OCI-LY1 (cell line): Measurements from ENCODE around the gene DNAH14.

Experiments
- H2AFZ ChIP-seq: fragments of 200-600 bp; sonication (generic), shearing (Covaris generic); 2 replicates; pipeline ENCODE4 v1.6.0; 2014; ENCODE audit warnings: antibody characterized with exemption, mild to moderate bottlenecking, low read length
- H3F3A ChIP-seq: fragments of 200-600 bp; sonication (generic), shearing (Covaris generic); 2 replicates; pipeline ENCODE4 v1.6.0; 2014; ENCODE audit warnings: mild to moderate bottlenecking, antibody characterized with exemption, low read length, moderate library complexity; ENCODE audit not compliant: insufficient read depth
- H3K27ac ChIP-seq: fragments of 200-600 bp; sonication (generic); 2 replicates; pipeline ENCODE4 v1.5.1; 2014; ENCODE audit warnings: low read length, mixed run types, mild to moderate bottlenecking, low read depth; ENCODE audit not compliant: poor library complexity, severe bottlenecking
- H3K27me3 ChIP-seq: fragments of 200-600 bp; sonication (generic); 2 replicates; pipeline ENCODE4 v1.6.0; 2014; ENCODE audit warnings: antibody characterized with exemption, mild to moderate bottlenecking, low read length, moderate library complexity; ENCODE audit not compliant: insufficient read depth
- H3K36me3 ChIP-seq: fragments of 200-600 bp; sonication (generic); 2 replicates; pipeline ENCODE4 v1.6.1; 2014; ENCODE audit warnings: mild to moderate bottlenecking, antibody characterized with exemption, low read length, moderate library complexity, mixed read lengths; ENCODE audit not compliant: insufficient read depth
- H3K4me1 ChIP-seq: fragments of 200-600 bp; sonication (generic); 2 replicates; pipeline ENCODE4 v1.5.1; 2014; ENCODE audit warnings: mild to moderate bottlenecking, low read length, moderate library complexity; ENCODE audit not compliant: insufficient read depth, severe bottlenecking
- H3K4me2 ChIP-seq: fragments of 200-600 bp; sonication (generic), shearing (Covaris generic); 2 replicates; pipeline ENCODE4 v1.6.1; 2014; ENCODE audit warnings: low read length
- H3K4me3 ChIP-seq: fragments of 200-600 bp; sonication (generic); 2 replicates; pipeline ENCODE4 v1.5.1; 2014; ENCODE audit warnings: low read length, low read depth, mild to moderate bottlenecking, mixed read lengths; ENCODE audit not compliant: poor library complexity, severe bottlenecking
- H3K79me2 ChIP-seq: fragments of 200-600 bp; shearing (Covaris generic); 2 replicates; pipeline ENCODE4 v1.6.1; 2016; ENCODE audit warnings: mixed run types, low read length, mixed read lengths; ENCODE audit not compliant: insufficient read depth
- H3K9ac ChIP-seq: fragments of 200-600 bp; sonication (generic), shearing (Covaris generic); 2 replicates; pipeline ENCODE4 v1.6.1; 2014; ENCODE audit warnings: mild to moderate bottlenecking, low read length, mixed read lengths
- H3K9me2 ChIP-seq: fragments of 200-600 bp; sonication (generic), shearing (Covaris generic); 2 replicates; pipeline ENCODE4 v1.6.1; 2014; ENCODE audit warnings: low read depth, mild to moderate bottlenecking, low read length, mixed read lengths
- H3K9me3 ChIP-seq: fragments of 200-600 bp; shearing (Covaris generic); 2 replicates; pipeline ENCODE4 v1.6.1; 2014; ENCODE audit warnings: low read length, mixed read lengths
- H4K20me1 ChIP-seq: fragments of 200-600 bp; sonication (generic), shearing (Covaris generic); 2 replicates; pipeline ENCODE4 v1.6.0; 2016; ENCODE audit warnings: mild to moderate bottlenecking, low read length; ENCODE audit not compliant: insufficient read depth
- EZH2 ChIP-seq: fragments of 200-600 bp; sonication (generic), shearing (Covaris generic); IDR thresholded peaks from 2 replicates; pipeline ENCODE4 v1.8.0; 2017; ENCODE audit warnings: borderline replicate concordance, mixed run types, mild to moderate bottlenecking, antibody characterized with exemption, low read length, moderate library complexity, mixed read lengths
- TF ChIP-seq, protein P1 (sequence below): fragments of 200-600 bp; sonication (generic), shearing (Covaris generic); IDR thresholded peaks from 2 replicates; pipeline ENCODE4 v1.5.1; 2017; ENCODE audit warnings: mild to moderate bottlenecking, antibody characterized with exemption, low read length, moderate library complexity, mixed read lengths

DNAH14 gene

DNA sequence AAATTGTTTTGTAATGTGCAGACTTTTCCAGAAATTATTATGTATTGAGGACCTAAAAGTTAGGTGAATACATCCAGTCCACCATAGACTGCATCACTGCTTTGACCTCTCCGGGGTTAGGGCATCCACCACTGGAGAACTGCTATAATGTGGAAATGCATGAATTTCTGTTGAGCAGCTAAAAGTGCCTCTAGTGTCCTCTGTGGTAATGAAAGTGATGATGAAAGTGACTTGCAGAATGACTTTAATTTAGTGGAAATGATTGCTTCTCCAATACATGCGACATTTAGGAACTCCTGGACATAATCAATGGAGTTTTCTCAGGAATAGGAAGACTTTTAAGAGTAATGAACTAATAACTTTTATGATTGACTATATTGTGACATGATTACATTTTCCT lies 327.6 kb downstream of the DNAH14 start:
- Histone ChIP-seq H3K4me1 (no peaks in the 10 kb centered on the region), H3K27ac (no peak overlapping the region), H2AFZ (no peak overlapping the region), H3K79me2 (no peaks in the 10 kb centered on the region), H3K36me3 (no peaks in the 10 kb centered on the region), H3K27me3 (no peaks in the 10 kb centered on the region), H3F3A (no peaks in the 10 kb centered on the region), H3K4me2 (no peak overlapping the region), H3K9me2 (no peaks in the 10 kb centered on the region), H3K9me3 (no peaks in the 10 kb centered on the region), H4K20me1 (no peaks in the 10 kb centered on the region), H3K4me3 (no peak overlapping the region), H3K9ac (no peak overlapping the region)
- TF ChIP-seq, protein P1, sequence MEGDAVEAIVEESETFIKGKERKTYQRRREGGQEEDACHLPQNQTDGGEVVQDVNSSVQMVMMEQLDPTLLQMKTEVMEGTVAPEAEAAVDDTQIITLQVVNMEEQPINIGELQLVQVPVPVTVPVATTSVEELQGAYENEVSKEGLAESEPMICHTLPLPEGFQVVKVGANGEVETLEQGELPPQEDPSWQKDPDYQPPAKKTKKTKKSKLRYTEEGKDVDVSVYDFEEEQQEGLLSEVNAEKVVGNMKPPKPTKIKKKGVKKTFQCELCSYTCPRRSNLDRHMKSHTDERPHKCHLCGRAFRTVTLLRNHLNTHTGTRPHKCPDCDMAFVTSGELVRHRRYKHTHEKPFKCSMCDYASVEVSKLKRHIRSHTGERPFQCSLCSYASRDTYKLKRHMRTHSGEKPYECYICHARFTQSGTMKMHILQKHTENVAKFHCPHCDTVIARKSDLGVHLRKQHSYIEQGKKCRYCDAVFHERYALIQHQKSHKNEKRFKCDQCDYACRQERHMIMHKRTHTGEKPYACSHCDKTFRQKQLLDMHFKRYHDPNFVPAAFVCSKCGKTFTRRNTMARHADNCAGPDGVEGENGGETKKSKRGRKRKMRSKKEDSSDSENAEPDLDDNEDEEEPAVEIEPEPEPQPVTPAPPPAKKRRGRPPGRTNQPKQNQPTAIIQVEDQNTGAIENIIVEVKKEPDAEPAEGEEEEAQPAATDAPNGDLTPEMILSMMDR: no peak
- TF ChIP-seq EZH2: no peak

DNA sequence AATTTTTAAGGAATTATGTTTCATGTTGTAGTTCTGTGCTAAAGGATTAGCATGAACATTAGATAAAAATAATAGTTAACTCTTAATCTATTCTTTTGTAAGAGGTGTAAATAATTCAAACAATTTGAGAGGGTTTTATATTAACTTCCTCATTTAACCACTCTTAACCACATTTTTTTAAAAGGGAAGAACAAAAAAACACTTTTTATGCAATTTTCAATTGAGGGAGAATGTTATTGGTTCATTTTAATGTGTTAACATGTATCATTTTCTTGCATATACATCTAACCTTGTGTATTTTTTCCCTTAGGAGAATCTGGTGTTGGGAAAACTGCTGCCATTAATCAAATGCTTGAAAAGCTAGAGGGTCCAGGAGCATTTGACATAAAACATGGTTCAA lies 329.3 kb downstream of the DNAH14 start:
- TF ChIP-seq, protein P1: no peak
- no peak for TF ChIP-seq EZH2
- no peak overlapping the region for H2AFZ ChIP-seq
- no peak overlapping the region for H3K9ac ChIP-seq
- no peak overlapping the region for H3K4me3 ChIP-seq
- H3K4me1 ChIP-seq: no peaks in the 10 kb centered on the region
- H4K20me1 ChIP-seq: no peaks in the 10 kb centered on the region
- H3K27ac ChIP-seq: no peak overlapping the region
- H3K79me2 ChIP-seq: no peaks in the 10 kb centered on the region
- no peak overlapping the region for H3K4me2 ChIP-seq
- no peaks in the 10 kb centered on the region for H3K9me2 ChIP-seq
- no peaks in the 10 kb centered on the region for H3K9me3 ChIP-seq
- H3F3A ChIP-seq: no peaks in the 10 kb centered on the region
- H3K27me3 ChIP-seq: no peaks in the 10 kb centered on the region
- H3K36me3 ChIP-seq: no peaks in the 10 kb centered on the region

DNA sequence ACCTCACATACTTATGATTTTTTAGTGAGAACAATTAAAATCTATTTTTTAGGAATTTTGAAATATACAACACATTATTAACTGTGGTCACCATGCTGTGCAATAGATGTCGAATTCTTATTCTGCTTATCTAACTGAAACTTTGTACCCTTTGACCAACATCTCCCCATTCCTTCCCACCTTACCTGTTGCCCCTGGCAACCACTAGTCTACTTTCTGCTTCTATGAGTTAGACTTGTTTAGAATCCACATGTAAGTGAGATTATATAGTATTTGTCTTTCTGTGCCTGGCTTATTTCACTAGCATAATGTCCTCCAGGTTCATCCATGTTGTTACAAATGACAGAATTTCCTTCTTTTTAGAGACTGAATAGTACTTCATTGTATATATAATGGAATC lies 330.1 kb downstream of the DNAH14 start:
- H3K9ac ChIP-seq: no peak overlapping the region
- TF ChIP-seq, protein P1: no peak
- TF ChIP-seq EZH2: no peak
- no peak overlapping the region for H3K4me3 ChIP-seq
- H2AFZ ChIP-seq: no peak overlapping the region
- H3K4me1 ChIP-seq: no peaks in the 10 kb centered on the region
- no peaks in the 10 kb centered on the region for H3K79me2 ChIP-seq
- no peak overlapping the region for H3K4me2 ChIP-seq
- H3K27ac ChIP-seq: no peak overlapping the region
- no peaks in the 10 kb centered on the region for H3K36me3 ChIP-seq
- H4K20me1 ChIP-seq: no peaks in the 10 kb centered on the region
- no peaks in the 10 kb centered on the region for H3K9me2 ChIP-seq
- no peaks in the 10 kb centered on the region for H3F3A ChIP-seq
- no peaks in the 10 kb centered on the region for H3K9me3 ChIP-seq
- no peaks in the 10 kb centered on the region for H3K27me3 ChIP-seq
